Endothelial cell of umbilical vein (primary cell): ENCODE data around the gene SUFU.

Experiments
- CTCF ChIP-seq, 2 donors: IDR thresholded peaks; 1 replicate in 1 of 2; 2 replicates in 1 of 2; pipeline ENCODE4 v1.5.1; 2011; ENCODE audit warnings: low read length in 2 of 2, mild to moderate bottlenecking in 2 of 2, moderate library complexity in 2 of 2, control low read depth in 1 of 2, inconsistent platforms in 1 of 2, low read depth in 1 of 2; ENCODE audit not compliant: insufficient read depth in 1 of 2; ENCODE audit errors: extremely low read depth in 1 of 2
- EZH2 ChIP-seq: IDR thresholded peaks from 2 replicates; pipeline ENCODE4 v1.6.1; 2012; ENCODE audit warnings: borderline replicate concordance, low read depth, mild to moderate bottlenecking, moderate library complexity, low read length, inconsistent platforms; ENCODE audit not compliant: severe bottlenecking
- GATA2 ChIP-seq: IDR thresholded peaks from 2 replicates; pipeline ENCODE4 v1.7.0; 2011; ENCODE audit warnings: low read depth, mild to moderate bottlenecking, moderate library complexity, mixed read lengths, low read length; ENCODE audit not compliant: insufficient read length, insufficient read depth
- JUN ChIP-seq: IDR thresholded peaks from 2 replicates; pipeline ENCODE4 v1.6.1; 2011; ENCODE audit warnings: borderline replicate concordance, low read depth; ENCODE audit not compliant: insufficient read length, insufficient read depth
- MAX ChIP-seq: IDR thresholded peaks from 2 replicates; pipeline ENCODE4 v1.6.1; 2011; ENCODE audit not compliant: insufficient read depth, insufficient read length
- MYC ChIP-seq: IDR thresholded peaks from one replicate; pipeline ENCODE4 v1.6.1; 2011; ENCODE audit warnings: mild to moderate bottlenecking, low read depth, low read length
- POLR2A ChIP-seq: IDR thresholded peaks from 2 replicates; pipeline ENCODE4 v1.6.1; 2012; ENCODE audit warnings: low read depth, mild to moderate bottlenecking, control low read depth, low read length
- POLR2AphosphoS5 ChIP-seq: IDR thresholded peaks from 2 replicates; pipeline ENCODE4 v1.6.1; 2012; ENCODE audit warnings: low read depth, mild to moderate bottlenecking, control low read depth, low read length, moderate library complexity; ENCODE audit not compliant: insufficient read depth

- TF ChIP-seq CTCF (IDR thresholded peaks at IDR 0.05; ENCODE audit: extremely low read depth in 1 of 2, insufficient read depth in 1 of 2, low read depth in 1 of 2, low read length in 2 of 2) (no peak), POLR2A (no peak), EZH2 (no peak), MAX (no peak), POLR2AphosphoS5 (no peak), MYC (no peak), JUN (no peak), GATA2 (no peak)
These were observed 21.0 kb downstream of the SUFU start for GRCh38 chr10:102524746-102525145.
